ENCODE data around the gene INPP5J.
A peak's percentile ranks its signal among the peaks of the same experiment; 100 is the strongest.
"Not testable (repeated sequence)": the region's sequence is repeated elsewhere in the genome, so short reads cannot be mapped to it uniquely, and the experiment has no call there.

The INPP5J gene

DNA sequence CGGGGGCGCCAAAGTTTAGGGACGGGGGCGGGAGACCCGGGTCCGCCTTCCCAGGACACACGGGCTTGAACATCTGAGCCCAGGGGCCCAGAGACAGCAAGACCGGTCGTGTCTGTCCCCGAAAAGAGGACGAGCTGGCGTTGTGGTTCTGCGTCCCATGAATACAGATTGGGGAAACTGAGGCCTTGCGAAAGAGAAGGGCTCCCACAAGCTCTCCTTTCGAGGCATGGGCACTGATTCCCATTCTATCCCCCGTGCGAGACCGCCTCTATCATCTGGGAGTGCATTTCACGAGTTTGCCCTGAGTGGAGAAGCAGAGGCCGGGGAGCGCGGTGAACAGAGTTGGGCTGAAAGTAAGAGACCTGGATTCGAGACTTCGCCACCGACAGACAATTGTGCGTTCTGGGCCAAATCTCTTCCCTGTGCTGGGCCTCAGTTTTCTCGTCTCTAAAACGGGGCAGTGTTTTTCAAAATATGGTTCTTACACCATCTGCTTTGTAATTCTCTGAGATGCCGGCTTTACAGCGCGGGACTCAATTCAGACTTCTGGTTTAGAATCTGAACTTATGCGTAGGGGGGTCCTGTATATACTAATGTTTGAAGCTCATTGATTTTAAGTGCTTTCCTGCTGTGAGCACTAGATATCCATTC is 37.7 kb downstream of the INPP5J start:
- Mint-ChIP-seq H3K4me3 (peak overlapping the region; percentile 98), H3K36me3 (ENCODE audit: insufficient read depth) (peaks cover 8% of the 10 kb centered on the region), H3K27ac (ENCODE audit: low read depth) (peak overlapping the region; percentile 93), H3K27me3 (no peaks in the 10 kb centered on the region), H3K9me3 (no peaks in the 10 kb centered on the region), H3K4me1 (peaks cover 35% of the 10 kb centered on the region)
- no peak for DNase-seq (ENCODE audit: low spot score in 2 of 2)
- ATAC-seq (replicated peaks; ENCODE audit: extremely low read depth, poor library complexity, severe bottlenecking) = peak; percentile 44

- peak overlapping the region; percentile 98 for H3K4me3 Mint-ChIP-seq
- H3K27ac Mint-ChIP-seq (ENCODE audit: low read depth) = peak overlapping the region; percentile 59
Measured at GRCh38 chr22:31161386-31161785, 38.6 kb downstream of the INPP5J start.

GRCh38 chr22:31162015-31162765 is 39.4 kb downstream of the INPP5J start:
- no peaks in the 10 kb centered on the region for H3K9me3 Mint-ChIP-seq
- H3K27ac Mint-ChIP-seq (ENCODE audit: low read depth) = peak overlapping the region; percentile 59
- no peak overlapping the region for H3K4me3 Mint-ChIP-seq
- peaks cover 45% of the 10 kb centered on the region for H3K4me1 Mint-ChIP-seq
- H3K27me3 Mint-ChIP-seq = no peaks in the 10 kb centered on the region
- H3K36me3 Mint-ChIP-seq (ENCODE audit: insufficient read depth) = peaks cover 18% of the 10 kb centered on the region
- DNase-seq (ENCODE audit: low spot score in 2 of 2) (no peak), ATAC-seq (replicated peaks; ENCODE audit: extremely low read depth, poor library complexity, severe bottlenecking) (no peak)

More at GRCh38 chr22:31161386-31161785, 38.6 kb downstream of the INPP5J start:
- Mint-ChIP-seq H3K27me3 (no peaks in the 10 kb centered on the region), H3K36me3 (ENCODE audit: insufficient read depth) (peaks cover 12% of the 10 kb centered on the region), H3K9me3 (no peaks in the 10 kb centered on the region), H3K4me1 (peaks cover 40% of the 10 kb centered on the region)
- ATAC-seq (replicated peaks; ENCODE audit: extremely low read depth, poor library complexity, severe bottlenecking) (no peak), DNase-seq (ENCODE audit: low spot score in 2 of 2) (no peak)

DNA sequence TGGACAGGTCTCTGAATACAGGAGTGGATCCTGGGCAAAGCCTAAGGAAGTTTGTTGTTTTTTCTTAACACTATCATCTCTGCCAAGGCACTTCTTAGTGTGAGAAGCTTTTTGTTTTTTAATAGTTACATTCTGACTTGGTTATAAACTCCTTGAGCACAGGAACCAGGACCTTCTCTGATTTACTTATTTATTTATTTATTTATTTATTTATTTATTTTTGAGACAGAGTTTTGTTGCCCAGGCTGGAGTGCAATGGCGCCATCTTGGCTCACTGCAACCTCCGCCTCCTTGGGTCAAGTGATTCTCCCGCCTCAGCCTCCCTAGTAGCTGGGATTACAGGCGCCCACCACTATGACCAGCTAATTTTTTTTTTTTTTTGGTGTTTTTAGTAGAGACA is 48.2 kb downstream of the INPP5J start:
- no peak overlapping the region for H3K4me3 Mint-ChIP-seq
- H3K9me3 Mint-ChIP-seq = no peaks in the 10 kb centered on the region
- peaks cover 22% of the 10 kb centered on the region for H3K36me3 Mint-ChIP-seq (ENCODE audit: insufficient read depth)
- ATAC-seq (replicated peaks; ENCODE audit: extremely low read depth, poor library complexity, severe bottlenecking) (no peak), DNase-seq (ENCODE audit: low spot score in 2 of 2) (no peak)
- no peaks in the 10 kb centered on the region for H3K27me3 Mint-ChIP-seq
- H3K4me1 Mint-ChIP-seq = peaks cover 25% of the 10 kb centered on the region
- no peak overlapping the region for H3K27ac Mint-ChIP-seq (ENCODE audit: low read depth)

- H3K4me3 Mint-ChIP-seq; DNase-seq (ENCODE audit: low spot score in 2 of 2); H3K9me3 Mint-ChIP-seq; H3K27me3 Mint-ChIP-seq; H3K27ac Mint-ChIP-seq (ENCODE audit: low read depth); ATAC-seq (replicated peaks; ENCODE audit: extremely low read depth, poor library complexity, severe bottlenecking): not testable (repeated sequence)
- Mint-ChIP-seq H3K36me3 (ENCODE audit: insufficient read depth) (peaks cover 20% of the 10 kb centered on the region), H3K4me1 (peaks cover 18% of the 10 kb centered on the region)
Measured at GRCh38 chr22:31171734-31172133, 49.0 kb downstream of the INPP5J start.

DNA sequence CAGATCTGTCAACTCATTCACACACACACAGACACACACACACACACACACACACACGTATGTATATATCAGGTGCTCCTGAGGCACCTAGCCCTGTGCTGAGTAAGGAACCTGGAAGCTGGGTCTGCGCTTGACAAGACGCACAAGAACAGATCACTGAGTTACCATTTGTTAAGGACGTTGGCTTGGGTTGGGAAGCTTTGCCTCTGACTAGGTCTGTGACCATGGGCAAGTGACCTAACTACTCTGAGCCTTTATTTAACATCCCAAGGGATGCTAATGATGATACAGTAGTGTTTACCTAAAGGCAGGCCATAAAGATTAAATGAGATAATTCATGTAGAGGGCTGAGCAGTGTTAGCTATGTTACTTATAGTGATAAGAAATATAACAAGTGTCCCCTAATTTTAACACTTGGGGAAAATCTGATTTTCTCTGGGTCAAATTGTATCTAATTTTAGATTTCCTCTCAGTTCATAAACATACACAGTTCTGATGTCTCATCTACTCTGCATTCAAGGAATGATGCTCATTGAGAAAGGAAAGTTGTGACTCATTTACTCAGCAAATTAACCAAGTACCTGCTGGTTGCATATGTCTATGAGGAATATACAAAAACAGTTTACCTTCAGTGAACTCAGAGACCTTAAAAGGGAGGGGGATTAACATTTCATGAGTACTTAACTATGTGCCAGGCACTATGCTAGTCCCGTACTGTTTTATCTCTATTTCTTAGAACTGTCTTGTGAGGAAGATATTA is 50.8 kb downstream of the INPP5J start:
- Mint-ChIP-seq H3K4me1 (peaks cover 8% of the 10 kb centered on the region), H3K27me3 (no peaks in the 10 kb centered on the region), H3K27ac (ENCODE audit: low read depth) (no peak overlapping the region), H3K36me3 (ENCODE audit: insufficient read depth) (peaks cover 20% of the 10 kb centered on the region), H3K9me3 (no peaks in the 10 kb centered on the region), H3K4me3 (no peak overlapping the region)
- no peak for ATAC-seq (replicated peaks; ENCODE audit: extremely low read depth, poor library complexity, severe bottlenecking)
- no peak for DNase-seq (ENCODE audit: low spot score in 2 of 2)

GRCh38 chr22:31176923-31177322 is 54.2 kb downstream of the INPP5J start:
- DNase-seq (ENCODE audit: low spot score in 2 of 2) = no peak
- Mint-ChIP-seq H3K4me1 (no peaks in the 10 kb centered on the region), H3K9me3 (no peaks in the 10 kb centered on the region), H3K27ac (ENCODE audit: low read depth) (no peak overlapping the region), H3K4me3 (no peak overlapping the region), H3K27me3 (no peaks in the 10 kb centered on the region), H3K36me3 (ENCODE audit: insufficient read depth) (peaks cover 18% of the 10 kb centered on the region)
- ATAC-seq (replicated peaks; ENCODE audit: extremely low read depth, poor library complexity, severe bottlenecking) = no peak

DNA sequence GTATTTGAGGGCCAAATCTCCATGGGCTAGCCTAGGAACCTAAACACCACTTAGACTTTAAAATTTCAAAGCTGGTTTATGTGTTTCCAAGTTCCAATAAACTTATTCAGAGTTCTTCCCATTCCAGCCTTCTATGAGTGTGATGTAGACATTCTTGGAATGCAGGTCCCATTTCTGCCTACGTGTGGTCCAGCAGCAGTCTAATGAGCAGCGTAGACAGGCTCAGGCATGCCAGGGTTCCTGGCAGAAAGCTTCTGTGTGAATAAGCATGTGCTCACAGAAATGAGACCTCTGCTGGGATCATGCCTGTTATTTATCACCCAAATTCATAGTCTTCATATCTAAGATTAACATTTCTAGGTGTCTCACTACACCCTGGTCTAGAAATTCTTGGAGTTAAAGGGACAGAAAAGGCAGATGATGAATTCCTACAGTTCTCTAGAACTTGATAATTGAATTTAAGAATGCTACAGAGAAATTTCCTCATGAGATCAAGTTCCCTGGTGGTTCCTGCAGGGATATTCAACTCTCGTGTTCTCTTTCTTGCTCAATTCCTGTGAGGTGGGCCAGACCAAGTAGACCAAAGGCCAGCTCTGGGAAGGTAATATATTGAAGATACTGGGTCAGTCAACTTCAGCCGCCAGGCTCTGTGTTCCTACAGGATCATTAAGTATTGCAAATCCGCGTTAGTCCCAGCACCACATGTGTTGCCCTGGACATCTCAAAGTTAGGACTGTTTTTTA is 54.8 kb downstream of the INPP5J start:
- DNase-seq (ENCODE audit: low spot score in 2 of 2) (no peak), ATAC-seq (replicated peaks; ENCODE audit: extremely low read depth, poor library complexity, severe bottlenecking) (no peak)
- H3K27ac Mint-ChIP-seq (ENCODE audit: low read depth) = no peak overlapping the region
- peaks cover 18% of the 10 kb centered on the region for H3K36me3 Mint-ChIP-seq (ENCODE audit: insufficient read depth)
- H3K9me3 Mint-ChIP-seq = no peaks in the 10 kb centered on the region
- no peaks in the 10 kb centered on the region for H3K4me1 Mint-ChIP-seq
- H3K4me3 Mint-ChIP-seq = no peak overlapping the region
- H3K27me3 Mint-ChIP-seq = no peaks in the 10 kb centered on the region

DNA sequence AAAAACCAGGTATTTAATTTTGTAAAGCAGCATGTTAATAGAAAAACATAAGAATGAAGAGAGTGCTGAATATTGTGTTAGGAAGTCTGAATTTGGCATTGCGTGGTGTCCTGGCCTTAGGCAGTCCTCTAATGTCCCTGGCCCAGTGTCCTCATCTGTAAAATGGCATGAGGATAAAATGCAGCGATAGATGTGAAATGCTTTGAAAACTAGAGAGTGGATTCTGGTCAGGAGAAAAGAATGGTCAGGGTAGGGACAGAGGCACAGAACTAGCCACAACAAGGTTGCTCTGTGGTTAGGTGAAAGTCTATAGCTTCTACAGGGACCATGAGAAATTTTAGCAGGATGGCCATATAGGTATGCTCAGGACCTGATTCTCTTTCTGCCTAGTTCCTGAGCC is 56.1 kb downstream of the INPP5J start:
- Mint-ChIP-seq H3K27ac (ENCODE audit: low read depth) (no peak overlapping the region), H3K27me3 (no peaks in the 10 kb centered on the region), H3K4me1 (no peaks in the 10 kb centered on the region), H3K36me3 (ENCODE audit: insufficient read depth) (peaks cover 17% of the 10 kb centered on the region), H3K9me3 (no peaks in the 10 kb centered on the region), H3K4me3 (no peak overlapping the region)
- ATAC-seq (replicated peaks; ENCODE audit: extremely low read depth, poor library complexity, severe bottlenecking) = no peak
- no peak for DNase-seq (ENCODE audit: low spot score in 2 of 2)

DNA sequence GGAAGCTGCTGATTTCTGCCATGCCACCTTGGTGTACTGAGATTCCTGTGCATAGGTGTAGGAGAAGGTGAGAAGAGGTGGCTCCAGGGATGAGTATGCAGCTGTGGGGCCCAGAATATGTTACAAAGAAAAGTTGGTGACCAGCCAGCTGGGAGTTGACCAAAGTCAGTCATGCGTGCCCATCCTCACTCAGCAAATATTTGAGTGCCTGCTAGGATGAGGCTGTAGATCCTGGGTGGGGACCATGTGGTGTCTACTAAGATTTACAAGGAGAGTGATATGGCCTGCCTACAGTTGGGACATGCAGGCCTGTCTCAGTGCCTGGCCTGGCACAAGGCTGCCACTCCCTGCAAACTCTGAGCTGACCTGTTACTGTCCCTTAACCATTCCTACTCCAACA is 56.6 kb downstream of the INPP5J start:
- H3K36me3 Mint-ChIP-seq (ENCODE audit: insufficient read depth) = peaks cover 17% of the 10 kb centered on the region
- no peak overlapping the region for H3K27ac Mint-ChIP-seq (ENCODE audit: low read depth)

DNA sequence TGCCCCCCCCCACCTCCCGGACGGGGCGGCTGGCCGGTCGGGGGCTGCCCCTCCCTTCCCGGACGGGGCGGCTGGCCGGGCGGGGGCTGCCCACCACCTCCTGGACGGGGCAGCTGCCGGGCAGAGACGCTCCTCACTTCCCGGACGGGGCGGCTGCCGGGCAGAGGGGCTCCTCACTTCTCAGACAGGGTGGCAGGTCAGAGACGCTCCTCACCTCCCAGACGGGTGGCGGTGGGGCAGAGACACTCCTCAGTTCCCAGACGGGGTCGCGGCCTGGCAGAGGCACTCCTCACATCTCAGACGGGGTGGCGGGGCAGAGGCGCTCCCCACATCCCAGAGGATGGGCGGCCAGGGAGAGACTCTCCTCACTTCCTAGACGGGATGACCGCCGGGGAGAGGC is 61.2 kb downstream of the INPP5J start:
- ATAC-seq (replicated peaks; ENCODE audit: extremely low read depth, poor library complexity, severe bottlenecking) (no peak), DNase-seq (ENCODE audit: low spot score in 2 of 2) (no peak)
- no peaks in the 10 kb centered on the region for H3K9me3 Mint-ChIP-seq
- no peak overlapping the region for H3K27ac Mint-ChIP-seq (ENCODE audit: low read depth)
- no peak overlapping the region for H3K4me3 Mint-ChIP-seq
- no peaks in the 10 kb centered on the region for H3K27me3 Mint-ChIP-seq
- H3K36me3 Mint-ChIP-seq (ENCODE audit: insufficient read depth) = peaks cover 12% of the 10 kb centered on the region
- H3K4me1 Mint-ChIP-seq = no peaks in the 10 kb centered on the region

More for the DNA sequence above, 56.6 kb downstream of the INPP5J start:
- Mint-ChIP-seq H3K4me3 (no peak overlapping the region), H3K27me3 (no peaks in the 10 kb centered on the region), H3K9me3 (no peaks in the 10 kb centered on the region), H3K4me1 (no peaks in the 10 kb centered on the region)
- ATAC-seq (replicated peaks; ENCODE audit: extremely low read depth, poor library complexity, severe bottlenecking) = no peak
- no peak for DNase-seq (ENCODE audit: low spot score in 2 of 2)
